Thoracic aorta (tissue), 2 donors: ENCODE results near the gene HOXC13. TPM values are rescaled to one million over a fixed set of nuclear protein-coding genes. Genes with fewer than 3 reads are reported as not detected.

Source experiments
- ATAC-seq: fragments of 150-250 bp; one replicate; pipeline ENCODE4 v1.8.0; 2017; ENCODE audit warnings: low read depth; ENCODE audit not compliant: insufficient number of reproducible peaks, low FRiP score
- DNase-seq: peaks from one replicate; pipeline ENCODE4 v3.0.0-alpha.2; 2020; ENCODE audit warnings: low spot score
- H3K27ac ChIP-seq, 2 donors: fragments of 200-600 bp; sonication (generic); 1 replicate in 1 of 2; 2 replicates in 1 of 2; pipeline ENCODE4 v1.5.1; 2016; ENCODE audit warnings: mild to moderate bottlenecking in 2 of 2, moderate library complexity in 2 of 2
- H3K27me3 ChIP-seq: fragments of 200-600 bp; sonication (generic); replicated peaks from 2 replicates; pipeline ENCODE4 v1.6.0; 2016; ENCODE audit warnings: mild to moderate bottlenecking; ENCODE audit not compliant: insufficient read depth
- H3K36me3 ChIP-seq: fragments of 200-600 bp; sonication (generic); one replicate; pipeline ENCODE4 v1.5.1; 2016
- H3K4me1 ChIP-seq, 2 donors: fragments of 200-600 bp; sonication (generic); 1 replicate in 1 of 2; 2 replicates in 1 of 2; pipeline versions ENCODE4 v1.5.1 to v1.6.0; 2016; ENCODE audit warnings: low read depth in 2 of 2, mild to moderate bottlenecking in 1 of 2; ENCODE audit not compliant: control insufficient read depth in 1 of 2
- H3K4me3 ChIP-seq: fragments of 200-600 bp; sonication (generic); 2 replicates; pipeline ENCODE4 v1.5.1; 2016; ENCODE audit warnings: mild to moderate bottlenecking
- H3K9me3 ChIP-seq: fragments of 200-600 bp; sonication (generic); 2 replicates; pipeline ENCODE4 v1.5.1; 2016
- total RNA-seq, 2 donors: library from RNA; depleted of rRNA; stranded (reverse); fragments of >200 nt; gene quantifications; one replicate each; pipeline versions ENCODE4 v1.1.0 to v1.2.3, GENCODE V29; 2016
- TF ChIP-seq, protein P1 (sequence below): fragments of 200-600 bp; sonication (generic); IDR thresholded peaks from one replicate; pipeline ENCODE4 v1.5.1; 2019; ENCODE audit warnings: antibody characterized with exemption

Gene HOXC13, protein sequence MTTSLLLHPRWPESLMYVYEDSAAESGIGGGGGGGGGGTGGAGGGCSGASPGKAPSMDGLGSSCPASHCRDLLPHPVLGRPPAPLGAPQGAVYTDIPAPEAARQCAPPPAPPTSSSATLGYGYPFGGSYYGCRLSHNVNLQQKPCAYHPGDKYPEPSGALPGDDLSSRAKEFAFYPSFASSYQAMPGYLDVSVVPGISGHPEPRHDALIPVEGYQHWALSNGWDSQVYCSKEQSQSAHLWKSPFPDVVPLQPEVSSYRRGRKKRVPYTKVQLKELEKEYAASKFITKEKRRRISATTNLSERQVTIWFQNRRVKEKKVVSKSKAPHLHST
- not detected for total RNA-seq

DNA sequence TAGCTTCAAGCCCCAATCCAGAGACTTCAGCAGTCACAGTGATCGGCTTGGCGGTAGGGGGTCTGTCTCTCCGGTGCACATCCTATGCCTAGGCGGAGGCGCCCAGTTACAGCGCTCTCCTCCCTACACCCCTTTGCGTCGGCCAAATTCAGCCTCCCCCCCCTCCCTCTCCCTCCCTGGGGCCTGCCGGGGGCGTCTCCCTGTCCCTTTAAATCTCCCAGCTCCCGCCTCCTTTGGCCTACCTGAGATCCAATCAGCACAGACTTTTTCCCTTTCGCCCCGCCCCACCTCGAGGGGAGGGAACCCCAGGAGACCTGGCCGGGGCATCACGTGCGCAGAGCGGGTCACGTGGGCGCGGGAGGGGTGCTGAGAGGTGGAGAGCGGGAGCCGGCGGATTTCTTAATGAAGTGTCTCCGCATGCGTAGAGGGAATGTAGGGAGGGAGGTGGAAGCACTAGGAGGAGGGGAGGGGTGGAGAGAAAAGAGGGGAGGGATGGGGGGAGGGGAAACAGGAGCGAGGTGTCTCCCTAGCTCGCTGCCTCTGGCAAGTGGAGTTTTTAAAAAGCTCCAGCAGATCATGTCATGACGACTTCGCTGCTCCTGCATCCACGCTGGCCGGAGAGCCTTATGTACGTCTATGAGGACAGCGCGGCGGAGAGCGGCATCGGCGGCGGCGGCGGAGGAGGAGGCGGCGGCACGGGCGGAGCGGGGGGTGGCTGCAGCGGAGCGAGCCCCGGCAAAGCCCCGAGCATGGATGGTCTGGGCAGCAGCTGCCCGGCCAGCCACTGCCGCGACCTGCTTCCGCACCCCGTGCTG, at the start of gene HOXC13:
HOXC13 (plus strand) TSS at position 506 of the 815 bp plus-strand sequence; CDS start at position 582, 76 bp downstream.
- peaks cover 0 to 24% of the 10 kb centered on the region in 2 donors for H3K4me1 ChIP-seq
- H3K27ac ChIP-seq: peak within 1 kb of the TSS in 1 of 2 donors; percentile 37
- no peak for ATAC-seq
- no peaks in the 10 kb centered on the region for H3K36me3 ChIP-seq
- TF ChIP-seq, protein P1, sequence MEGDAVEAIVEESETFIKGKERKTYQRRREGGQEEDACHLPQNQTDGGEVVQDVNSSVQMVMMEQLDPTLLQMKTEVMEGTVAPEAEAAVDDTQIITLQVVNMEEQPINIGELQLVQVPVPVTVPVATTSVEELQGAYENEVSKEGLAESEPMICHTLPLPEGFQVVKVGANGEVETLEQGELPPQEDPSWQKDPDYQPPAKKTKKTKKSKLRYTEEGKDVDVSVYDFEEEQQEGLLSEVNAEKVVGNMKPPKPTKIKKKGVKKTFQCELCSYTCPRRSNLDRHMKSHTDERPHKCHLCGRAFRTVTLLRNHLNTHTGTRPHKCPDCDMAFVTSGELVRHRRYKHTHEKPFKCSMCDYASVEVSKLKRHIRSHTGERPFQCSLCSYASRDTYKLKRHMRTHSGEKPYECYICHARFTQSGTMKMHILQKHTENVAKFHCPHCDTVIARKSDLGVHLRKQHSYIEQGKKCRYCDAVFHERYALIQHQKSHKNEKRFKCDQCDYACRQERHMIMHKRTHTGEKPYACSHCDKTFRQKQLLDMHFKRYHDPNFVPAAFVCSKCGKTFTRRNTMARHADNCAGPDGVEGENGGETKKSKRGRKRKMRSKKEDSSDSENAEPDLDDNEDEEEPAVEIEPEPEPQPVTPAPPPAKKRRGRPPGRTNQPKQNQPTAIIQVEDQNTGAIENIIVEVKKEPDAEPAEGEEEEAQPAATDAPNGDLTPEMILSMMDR: no peak
- DNase-seq: no peak
- peaks cover 56% of the 10 kb centered on the region for H3K27me3 ChIP-seq
- peak within 1 kb of the TSS; percentile 37 for H3K4me3 ChIP-seq
- H3K9me3 ChIP-seq: no peaks in the 10 kb centered on the region

DNA sequence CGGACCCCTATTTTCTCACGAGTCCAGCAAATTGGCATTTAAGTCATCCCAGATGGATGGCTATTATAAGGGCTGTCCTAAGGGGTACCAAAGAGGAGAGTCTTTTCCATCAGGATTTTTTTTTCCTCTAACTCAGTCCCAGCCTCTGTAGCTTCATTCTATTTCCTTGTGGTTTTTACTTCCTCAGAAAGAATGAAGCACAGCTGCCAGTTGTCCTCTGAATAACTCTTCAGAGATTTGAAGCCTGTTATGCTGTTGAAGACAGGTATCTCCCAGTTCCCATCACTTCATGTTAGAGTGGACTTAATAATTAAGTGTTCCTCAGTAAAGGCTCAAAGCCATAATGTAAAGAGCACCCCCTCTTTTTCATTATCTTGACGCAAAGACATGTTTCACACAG, 48.5 kb upstream of the HOXC13 start:
- Histone ChIP-seq H3K4me3 (no peak overlapping the region), H3K27ac (no peak overlapping the region), H3K9me3 (no peaks in the 10 kb centered on the region), H3K4me1 (no peaks in the 10 kb centered on the region), H3K27me3 (no peaks in the 10 kb centered on the region), H3K36me3 (no peaks in the 10 kb centered on the region)
- DNase-seq: no peak
- ATAC-seq: no peak
- TF ChIP-seq, protein P1: no peak

DNA sequence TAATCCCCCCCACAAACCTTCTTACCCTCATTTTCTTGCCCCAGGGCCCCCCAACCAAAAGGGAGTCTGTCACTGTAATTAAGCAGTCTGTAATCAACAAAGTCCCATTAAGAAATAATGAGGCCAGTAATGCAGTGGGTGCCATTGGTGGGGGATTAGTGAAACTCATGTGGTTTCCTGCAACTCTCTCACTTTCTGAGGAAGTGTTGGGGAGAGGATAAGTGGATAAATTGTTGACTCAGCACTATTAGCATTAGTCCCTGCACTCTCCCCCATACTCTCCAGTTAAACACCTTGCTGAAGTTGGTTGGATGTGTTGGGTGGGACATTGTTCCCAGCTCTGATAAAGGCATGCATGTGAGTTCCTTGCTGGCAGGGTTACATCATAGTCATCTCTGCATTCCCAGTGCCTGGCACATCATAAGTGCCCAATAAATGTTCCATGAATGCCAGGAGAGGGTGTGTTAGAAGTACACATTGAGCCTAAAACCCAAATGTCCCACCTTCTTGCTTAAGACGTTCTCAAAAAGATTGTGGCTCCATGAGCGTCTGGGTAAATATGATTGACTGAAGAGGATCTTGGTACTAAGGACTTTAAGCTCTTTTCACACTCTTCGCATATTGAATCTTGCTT, 45.8 kb upstream of the HOXC13 start:
- TF ChIP-seq, protein P1: no peak
- Histone ChIP-seq H3K4me1 (no peaks in the 10 kb centered on the region), H3K27me3 (no peaks in the 10 kb centered on the region), H3K4me3 (no peak overlapping the region), H3K36me3 (no peaks in the 10 kb centered on the region), H3K9me3 (no peaks in the 10 kb centered on the region), H3K27ac (no peak overlapping the region)
- no peak for ATAC-seq
- no peak for DNase-seq

DNA sequence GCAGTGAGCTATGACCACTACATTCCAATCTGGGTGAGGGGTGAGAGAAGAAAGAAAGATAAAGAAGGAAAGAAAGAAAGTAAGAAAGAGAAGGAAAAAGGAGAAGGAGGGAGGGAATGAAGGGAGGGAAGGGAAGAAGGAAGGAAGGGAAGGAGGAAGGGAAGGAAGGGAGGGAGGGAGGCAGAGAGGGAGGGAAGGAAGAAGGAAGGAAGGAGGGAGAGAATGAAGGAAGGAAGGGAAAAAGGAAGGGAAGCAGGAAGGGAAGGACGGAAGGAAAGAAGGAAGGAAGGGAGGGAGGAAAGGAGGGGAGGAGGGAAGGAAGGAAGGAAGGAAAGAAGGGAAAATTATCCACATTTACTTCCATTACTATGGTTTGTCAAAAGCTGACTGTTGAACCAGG, 39.4 kb upstream of the HOXC13 start:
- H3K36me3 ChIP-seq: no peaks in the 10 kb centered on the region
- H3K4me1 ChIP-seq: no peaks in the 10 kb centered on the region
- no peak for ATAC-seq
- no peak overlapping the region for H3K4me3 ChIP-seq
- H3K27ac ChIP-seq: no peak overlapping the region
- H3K9me3 ChIP-seq: no peaks in the 10 kb centered on the region
- H3K27me3 ChIP-seq: no peaks in the 10 kb centered on the region
- no peak for DNase-seq
- TF ChIP-seq, protein P1: no peak

DNA sequence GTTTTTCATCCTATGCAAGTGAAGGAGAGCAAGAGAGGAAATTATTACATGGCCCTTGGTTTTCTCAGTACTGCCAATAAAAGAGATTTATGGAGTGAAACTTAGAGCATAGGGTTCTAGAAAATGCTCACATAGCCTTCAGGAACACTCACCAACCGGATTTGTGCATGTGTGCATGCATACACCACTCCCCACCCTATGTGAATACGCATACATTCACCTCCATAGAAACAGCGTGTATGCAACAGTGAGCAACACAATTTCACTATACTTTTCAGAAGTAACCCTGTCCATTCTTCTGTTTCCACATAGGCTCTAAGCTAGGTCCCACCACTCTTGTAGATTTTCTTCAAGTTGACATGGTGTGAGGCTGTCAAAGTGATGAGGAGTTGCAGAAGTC, 31.5 kb upstream of the HOXC13 start:
- DNase-seq: no peak
- Histone ChIP-seq H3K36me3 (no peaks in the 10 kb centered on the region), H3K4me3 (no peak overlapping the region), H3K27me3 (no peaks in the 10 kb centered on the region), H3K9me3 (no peaks in the 10 kb centered on the region), H3K27ac (no peak overlapping the region), H3K4me1 (no peaks in the 10 kb centered on the region)
- ATAC-seq: no peak
- TF ChIP-seq, protein P1: no peak
